Muscle of back (tissue), 11 donors: ENCODE measurements around the gene ZNF697. TPM values are rescaled to one million over a fixed set of nuclear protein-coding genes. Genes with fewer than 3 reads are reported as not detected.
"Not testable (repeated sequence)": the region's sequence is repeated elsewhere in the genome, so short reads cannot be mapped to it uniquely, and the experiment has no call there.

ENCODE experiments used
- DNase-seq, 3 donors: peaks; one replicate each; pipeline versions ENCODE4 v3.0.0 to v3.0.0-alpha.2; 2013
- polyA plus RNA-seq, 10 donors: library from polyadenylated mRNA; unstranded; fragments of 120-200 nt; gene quantifications; one replicate each; pipeline ENCODE4 v1.2.1, GENCODE V29; 2013; ENCODE audit not compliant: insufficient read length in 10 of 10

ZNF697 gene
- polyA plus RNA-seq, 10 donors: 7.9 to 12.5 (median 10.8) TPM

GRCh38 chr1:119632103-119632490 lies 16.0 kb downstream of the ZNF697 start:
- no peak for DNase-seq

GRCh38 chr1:119631433-119632102 lies 16.5 kb downstream of the ZNF697 start:
- DNase-seq: peak; percentile 83 to 93 (median 84)

- peak in 1 of 3 donors; percentile 35 for DNase-seq
These were observed 17.0 kb downstream of the ZNF697 start for GRCh38 chr1:119631086-119631432.

- peak in 2 of 3 donors; percentile 39 to 58 for DNase-seq
These were observed 21.2 kb downstream of the ZNF697 start for GRCh38 chr1:119626841-119627240.

- no peak for DNase-seq
These were observed 22.0 kb downstream of the ZNF697 start for GRCh38 chr1:119626011-119626545.

GRCh38 chr1:119623678-119624077 lies 24.4 kb downstream of the ZNF697 start:
- DNase-seq: no peak

- no peak for DNase-seq
These were observed 24.9 kb downstream of the ZNF697 start for GRCh38 chr1:119623193-119623515.

- no peak for DNase-seq
These were observed 25.5 kb downstream of the ZNF697 start for GRCh38 chr1:119622311-119623192.

- DNase-seq: no peak
These were observed 26.4 kb downstream of the ZNF697 start for GRCh38 chr1:119621705-119622104.

GRCh38 chr1:119617751-119618691 lies 30.0 kb downstream of the ZNF697 start:
- peak in 2 of 3 donors; percentile 16 to 21 for DNase-seq

- DNase-seq: not testable (repeated sequence)
These were observed 31.3 kb downstream of the ZNF697 start for GRCh38 chr1:119616748-119617147.

- DNase-seq: not testable (repeated sequence)
These were observed 33.0 kb downstream of the ZNF697 start for GRCh38 chr1:119615100-119615499.

- peak; percentile 80 to 93 (median 88) for DNase-seq
These were observed 34.0 kb downstream of the ZNF697 start for GRCh38 chr1:119613769-119614720.

- peak in 1 of 3 donors; percentile 49 for DNase-seq
These were observed 36.4 kb downstream of the ZNF697 start for GRCh38 chr1:119611701-119612113.

GRCh38 chr1:119608816-119609215 lies 39.2 kb downstream of the ZNF697 start:
- DNase-seq: not testable (repeated sequence)

GRCh38 chr1:119607087-119607807 lies 40.8 kb downstream of the ZNF697 start:
- DNase-seq: not testable (repeated sequence)

- no peak for DNase-seq
These were observed 41.7 kb downstream of the ZNF697 start for GRCh38 chr1:119606394-119606793.

GRCh38 chr1:119605686-119606085 lies 42.4 kb downstream of the ZNF697 start:
- DNase-seq: no peak

- not testable (repeated sequence) for DNase-seq
These were observed 43.0 kb downstream of the ZNF697 start for GRCh38 chr1:119605080-119605479.

GRCh38 chr1:119603695-119604094 lies 44.4 kb downstream of the ZNF697 start:
- DNase-seq: no peak
